Measurements from ENCODE around the gene PGPEP1.

- TF ChIP-seq CTCF (IDR thresholded peaks at IDR 0.05; ENCODE audit: extremely low read depth in 1 of 2, insufficient read depth in 1 of 2, low read depth in 1 of 2, low read length in 2 of 2) (no peak), MAX (IDR thresholded peaks at IDR 0.05; ENCODE audit: insufficient read depth, insufficient read length) (no peak), JUN (IDR thresholded peaks at IDR 0.05; ENCODE audit: borderline replicate concordance, insufficient read depth, insufficient read length, low read depth) (no peak), POLR2AphosphoS5 (IDR thresholded peaks at IDR 0.05; ENCODE audit: insufficient read depth, low read depth, low read length) (no peak), POLR2A (IDR thresholded peaks at IDR 0.05; ENCODE audit: low read depth, low read length) (no peak), MYC (IDR thresholded peaks at IDR 0.05; ENCODE audit: low read depth, low read length) (no peak), EZH2 (IDR thresholded peaks at IDR 0.05; ENCODE audit: borderline replicate concordance, low read depth, low read length, severe bottlenecking) (no peak), GATA2 (IDR thresholded peaks at IDR 0.05; ENCODE audit: insufficient read depth, insufficient read length, low read depth, low read length) (no peak)
Measured at GRCh38 chr19:18357041-18357440, 16.6 kb downstream of the PGPEP1 start.
